NCI-H460 (cell line): ENCODE data around the gene OLFML2A. TPM values are rescaled to one million over a fixed set of nuclear protein-coding genes. Genes with fewer than 3 reads are reported as not detected.
A peak's percentile ranks its signal among the peaks of the same experiment; 100 is the strongest.

Experiments used
- DNase-seq: peaks from one replicate; pipeline ENCODE4 v3.0.0-alpha.2; 2016; ENCODE audit warnings: low read depth; ENCODE audit errors: extremely low read depth
- total RNA-seq: library from RNA; depleted of rRNA; stranded (reverse); fragments of >200 nt; shearing (Covaris generic); gene quantifications from 2 replicates; pipeline ENCODE4 v1.2.3, GENCODE V29; 2014

The OLFML2A gene
- total RNA-seq, 1 experiment from 2014 or later = 63.6 TPM

DNA sequence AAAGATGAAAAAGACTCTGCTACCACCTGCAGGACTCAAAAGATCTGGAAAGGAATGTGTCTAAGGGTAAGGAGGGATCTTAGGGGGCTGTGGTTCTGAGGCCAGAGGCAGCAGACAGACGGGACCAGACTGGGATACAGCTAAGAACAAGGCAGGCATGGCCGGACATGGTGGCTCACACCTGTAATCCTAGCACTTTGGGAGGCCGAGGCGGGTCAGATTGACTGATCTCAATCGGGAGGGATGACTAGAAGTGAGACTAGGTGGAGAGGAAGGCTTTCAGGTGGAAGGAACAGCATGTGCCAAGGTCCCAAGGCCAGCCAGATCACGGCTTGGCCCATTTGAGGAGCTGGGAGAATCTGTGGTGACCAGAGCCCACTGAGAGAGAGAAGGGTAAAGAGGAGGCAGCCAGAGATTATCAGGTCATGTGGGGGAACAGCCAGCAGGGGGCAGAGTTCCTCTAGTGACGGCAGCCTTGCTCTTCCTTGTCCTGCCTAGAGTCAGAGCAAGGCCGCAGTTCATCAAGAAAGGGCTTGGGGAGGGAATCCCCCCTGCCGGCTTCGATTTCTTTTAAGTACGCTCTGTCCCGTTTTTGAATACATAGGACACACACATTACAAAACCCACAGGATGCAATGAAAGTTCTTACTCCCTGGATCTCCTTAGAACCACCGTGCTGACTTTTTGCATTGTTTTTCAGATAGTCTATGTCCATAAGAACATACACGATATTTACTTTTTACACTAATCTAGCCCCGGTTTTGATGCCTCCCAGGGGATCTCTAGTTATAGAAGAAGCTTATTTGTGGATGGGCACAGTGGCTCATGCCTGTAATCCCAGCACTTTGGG, 2.6 kb upstream of the OLFML2A start:
- peak; percentile 84 for DNase-seq

- DNase-seq = no peak
Observed at GRCh38 chr9:124776618-124776953, 347 bp upstream of the OLFML2A start.

DNA sequence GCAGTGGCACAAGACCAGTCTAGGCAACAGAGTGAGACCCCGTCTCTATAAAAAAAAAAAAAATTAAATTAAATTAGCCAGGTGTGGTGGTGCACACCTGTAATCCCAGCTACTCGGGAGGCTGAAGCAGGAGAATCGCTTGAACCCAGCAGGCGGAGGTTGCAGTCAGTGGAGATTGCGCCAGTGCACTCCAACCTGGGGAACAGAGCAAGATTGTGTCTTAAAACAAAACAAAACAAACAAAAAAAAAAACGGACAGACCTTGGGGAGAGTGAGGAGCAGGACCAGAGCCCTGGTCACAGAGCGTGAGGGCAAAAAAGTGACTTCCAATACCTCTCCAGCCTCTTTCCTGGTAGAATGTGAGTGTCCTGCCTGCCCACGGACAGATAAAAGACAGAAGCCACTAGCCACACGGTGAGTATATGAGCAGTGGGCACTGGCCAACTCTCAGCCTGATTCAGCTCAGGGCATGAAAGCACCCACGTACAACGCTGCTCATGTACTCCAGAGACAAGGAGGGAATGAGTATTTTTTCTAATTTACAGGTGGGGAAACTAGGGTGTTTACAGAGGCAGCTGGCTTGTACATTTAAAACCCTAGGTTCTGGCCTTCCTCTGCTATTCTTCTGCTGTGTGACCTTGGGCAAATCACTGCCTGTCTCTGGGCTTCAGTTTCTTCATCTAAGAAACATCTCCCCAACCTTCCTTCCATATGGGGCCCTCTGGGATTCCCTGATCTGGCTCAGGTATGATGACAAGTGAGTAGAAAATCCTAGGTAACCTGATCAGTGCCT, 1.8 kb downstream of the OLFML2A start:
- no peak for DNase-seq

- DNase-seq = peak; percentile 39
Observed at GRCh38 chr9:124779368-124780059, 2.6 kb downstream of the OLFML2A start.

DNA sequence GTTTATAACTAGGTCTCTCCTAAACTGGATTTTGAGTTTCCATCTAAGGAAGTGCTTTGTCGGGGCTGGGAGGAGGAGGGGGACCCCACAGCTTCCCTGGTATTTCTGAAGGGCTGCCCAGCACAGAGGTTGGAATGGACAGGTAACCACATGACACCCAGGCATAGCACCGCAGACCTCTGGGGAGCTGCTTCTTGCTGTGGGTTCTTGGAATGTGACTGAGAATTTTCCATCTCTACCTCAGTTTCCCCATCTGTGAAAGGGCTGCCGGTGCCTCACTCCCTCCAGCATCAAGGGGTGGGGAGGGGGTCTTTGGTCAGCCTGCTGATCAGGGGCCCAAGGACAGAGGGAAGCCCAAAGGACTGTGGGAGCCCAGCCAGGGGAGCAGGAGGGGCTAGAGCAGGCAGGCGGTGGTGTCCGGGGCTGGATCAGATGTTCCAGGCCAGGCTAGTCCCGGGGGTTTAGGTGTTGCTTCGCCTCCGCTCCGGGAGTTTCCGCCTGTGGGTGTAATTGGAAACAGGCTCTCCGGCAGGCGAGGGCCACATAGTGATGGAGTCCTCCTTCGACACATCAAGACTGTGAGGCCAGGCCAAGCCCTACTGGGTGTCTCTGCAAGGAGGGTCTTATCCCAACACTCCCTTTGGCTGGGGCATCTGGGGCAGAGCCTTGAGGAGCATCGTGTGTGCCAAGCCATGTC, 3.3 kb downstream of the OLFML2A start:
- DNase-seq = no peak

DNA sequence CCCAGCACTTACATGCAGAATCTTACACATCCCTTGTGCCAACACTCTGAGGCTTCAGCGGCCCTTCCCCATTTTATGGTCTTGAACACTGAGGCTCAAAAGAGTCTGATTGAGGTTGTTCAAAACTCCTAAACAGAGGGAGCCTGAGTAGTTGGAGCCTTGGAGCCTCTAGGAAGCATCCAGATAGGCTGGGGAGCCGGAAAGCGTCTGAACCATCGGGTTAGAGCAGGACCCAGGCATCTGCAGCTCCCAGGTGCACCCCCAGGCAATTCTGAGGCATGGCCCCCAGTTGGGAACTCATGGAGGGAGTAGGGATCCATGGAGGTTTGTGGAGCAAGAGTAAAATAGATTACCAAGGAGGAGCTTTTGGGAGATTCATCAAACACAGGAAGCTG, 3.8 kb downstream of the OLFML2A start:
- DNase-seq = no peak

- no peak for DNase-seq
Observed at GRCh38 chr9:124781967-124782660, 5.2 kb downstream of the OLFML2A start.

- no peak for DNase-seq
Observed at GRCh38 chr9:124782661-124783574, 6.0 kb downstream of the OLFML2A start.

DNA sequence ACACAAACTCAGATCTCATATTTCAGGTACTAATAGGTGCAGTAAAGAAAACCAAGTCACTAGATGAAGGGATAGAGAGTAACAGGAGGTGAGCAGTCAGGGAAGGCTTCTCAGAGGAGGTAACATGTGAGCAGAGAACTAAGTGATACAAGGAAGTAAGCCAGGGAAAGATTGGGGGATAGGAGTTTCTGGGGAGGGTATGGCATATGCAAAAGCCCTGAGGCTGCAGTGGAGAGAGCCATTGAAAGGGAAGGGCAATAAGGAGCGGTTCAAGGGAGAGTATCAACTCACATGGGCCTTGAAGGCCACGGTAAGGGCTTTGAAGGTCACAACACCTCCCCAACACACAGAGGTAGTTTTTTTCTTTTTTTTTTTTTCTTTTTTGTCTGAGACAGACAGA, 6.9 kb downstream of the OLFML2A start:
- DNase-seq = no peak

DNA sequence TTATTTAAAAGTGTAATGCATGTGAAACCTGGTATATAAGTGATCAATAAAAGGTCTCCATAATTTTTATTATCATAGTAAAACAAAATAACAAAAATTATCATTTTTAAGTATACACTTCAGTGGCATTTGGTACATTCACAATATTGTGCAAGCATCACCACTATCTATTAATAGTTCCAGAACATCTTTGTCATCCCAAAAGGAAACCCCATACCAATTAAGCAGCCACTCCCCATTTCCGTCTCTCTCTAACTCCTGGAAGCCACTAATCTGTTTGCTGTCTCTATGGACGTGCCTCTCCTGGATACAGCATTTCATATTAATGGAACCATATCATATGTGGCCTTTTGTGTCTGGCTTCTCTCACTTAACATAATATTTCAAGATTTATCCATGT, 7.6 kb downstream of the OLFML2A start:
- DNase-seq = no peak

DNA sequence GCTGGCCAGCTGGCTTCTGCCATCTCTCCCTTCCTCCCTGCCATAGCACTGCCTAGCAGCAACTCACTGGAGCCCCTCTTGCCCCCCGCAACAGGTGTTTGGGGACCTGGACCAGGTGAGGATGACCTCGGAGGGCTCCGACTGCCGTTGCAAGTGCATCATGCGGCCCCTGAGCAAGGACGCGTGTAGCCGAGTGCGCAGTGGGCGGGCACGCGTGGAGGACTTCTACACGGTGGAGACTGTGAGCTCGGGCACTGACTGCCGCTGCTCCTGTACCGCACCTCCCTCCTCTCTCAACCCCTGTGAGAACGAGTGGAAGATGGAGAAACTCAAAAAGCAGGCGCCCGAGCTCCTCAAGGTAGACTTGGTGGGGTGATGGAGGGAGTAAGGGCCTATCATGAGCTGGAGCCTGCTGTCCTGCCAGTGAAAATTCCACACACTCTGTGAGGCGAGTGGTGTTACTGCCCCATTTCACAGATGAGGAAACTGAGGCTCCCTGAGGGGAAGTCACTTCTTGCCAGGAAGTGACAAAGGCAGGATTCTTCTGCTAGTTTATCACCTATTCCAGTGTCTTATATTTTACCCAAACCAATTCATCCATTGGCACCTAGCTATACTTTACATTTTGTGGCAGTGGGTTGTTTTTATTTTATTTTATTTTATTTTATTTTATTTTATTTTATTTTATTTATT, 10.1 kb downstream of the OLFML2A start:
- DNase-seq = no peak

DNA sequence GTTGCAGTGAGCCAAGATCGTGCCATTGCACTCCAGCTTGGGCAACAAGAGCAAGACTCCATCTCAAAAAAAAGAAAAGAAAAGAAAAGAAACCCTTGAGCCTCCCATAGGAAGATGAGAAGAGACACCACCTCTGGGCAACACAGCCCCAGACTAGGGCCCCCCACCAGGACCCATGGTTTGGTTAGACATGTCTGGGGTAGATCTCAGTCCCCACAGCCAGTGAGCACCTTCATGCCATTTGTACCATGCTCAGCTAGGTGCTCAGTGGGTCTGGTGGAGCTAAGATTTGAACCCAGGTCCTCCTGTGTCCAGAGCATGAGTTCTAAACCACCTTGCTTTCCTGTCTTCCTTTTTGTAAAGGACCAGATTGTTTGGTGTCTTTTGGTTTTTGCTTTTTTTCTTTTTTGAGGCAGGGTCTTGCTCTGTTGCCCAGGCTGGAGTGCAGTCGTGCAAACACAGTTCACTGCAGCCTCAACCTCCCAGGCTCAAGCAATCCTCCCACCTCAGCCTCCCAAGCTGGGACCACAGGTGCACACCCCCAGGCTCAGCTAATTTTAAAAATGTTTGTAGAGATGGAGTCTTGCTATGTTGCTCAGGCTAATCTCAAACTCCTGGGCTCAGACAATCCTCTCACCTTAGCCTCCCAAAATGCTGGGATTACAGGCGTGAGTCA, 11.7 kb downstream of the OLFML2A start:
- DNase-seq = no peak

DNA sequence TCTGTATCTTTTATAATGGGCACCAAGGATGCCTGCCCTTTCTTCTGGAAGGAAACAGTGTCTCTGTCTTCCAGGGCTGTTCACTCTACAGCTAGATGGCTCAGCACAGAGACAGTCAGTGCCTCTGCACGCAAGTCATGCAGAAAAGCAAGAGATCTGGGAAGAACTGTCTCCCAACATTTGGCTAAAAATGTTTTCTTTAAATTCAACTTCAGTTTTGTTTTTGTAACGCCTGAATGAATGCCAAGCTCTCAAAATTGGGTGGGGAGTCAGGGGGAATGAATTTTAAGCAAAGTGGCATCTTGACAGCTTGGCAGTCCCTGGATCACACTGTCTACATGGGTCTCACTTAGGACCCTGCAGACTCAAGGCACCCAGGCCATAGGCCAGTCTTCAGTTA, 12.6 kb downstream of the OLFML2A start:
- DNase-seq = no peak

DNA sequence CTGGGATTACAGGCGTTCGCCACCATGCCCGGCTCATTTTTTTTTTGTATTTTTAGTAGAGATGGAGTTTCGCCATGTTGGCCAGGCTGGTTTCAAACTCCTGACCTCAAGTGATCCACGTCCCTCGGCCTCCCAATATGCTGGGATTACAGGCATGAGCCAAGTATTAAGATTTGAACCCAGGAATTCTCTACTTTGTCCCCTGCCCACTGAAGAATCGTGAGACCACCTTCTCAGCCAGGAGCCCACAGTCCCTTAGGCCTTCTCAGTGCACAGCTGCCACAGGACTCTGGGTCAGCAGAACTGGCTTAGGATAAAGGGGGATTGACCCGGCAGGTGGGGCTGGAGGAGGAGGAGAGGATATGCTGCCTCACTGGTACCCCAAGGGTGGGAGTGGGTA, 13.4 kb downstream of the OLFML2A start:
- no peak for DNase-seq

GRCh38 chr9:124790801-124791505, 14.0 kb downstream of the OLFML2A start:
- DNase-seq = no peak

GRCh38 chr9:124792257-124793014, 15.5 kb downstream of the OLFML2A start:
- DNase-seq = no peak
